ENCODE measurements around the gene ALDH9A1. TPM values are rescaled to one million over a fixed set of nuclear protein-coding genes. Genes with fewer than 3 reads are reported as not detected.
A peak's percentile ranks its signal among the peaks of the same experiment; 100 is the strongest.
"Not testable (repeated sequence)": the region's sequence is repeated elsewhere in the genome, so short reads cannot be mapped to it uniquely, and the experiment has no call there.

The ALDH9A1 gene
- total RNA-seq, 1 experiment from 2014 or later = 108 TPM

DNA sequence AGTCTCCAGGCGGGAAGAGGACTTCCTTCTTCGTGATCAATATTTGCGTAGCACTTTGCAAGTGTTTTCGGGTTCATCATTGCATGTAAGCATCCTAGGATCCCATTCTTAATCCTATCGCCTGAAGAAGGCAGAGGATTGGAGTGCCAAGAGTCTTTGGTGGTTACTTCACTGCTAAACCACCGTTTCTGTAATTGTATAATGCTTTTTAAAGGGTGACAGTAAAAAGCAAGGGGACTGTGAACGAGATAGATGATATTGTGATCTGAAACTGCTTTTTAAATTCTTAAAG lies 345 bp upstream of the ALDH9A1 start:
- in situ Hi-C loops (cut with HindIII; ENCODE audit: low pct_unique_long_range_greater_than_20kb, low sequenced_read_pairs) = no loop called here
- DNase-seq (ENCODE audit: low read depth, low spot score) = no peak

DNA sequence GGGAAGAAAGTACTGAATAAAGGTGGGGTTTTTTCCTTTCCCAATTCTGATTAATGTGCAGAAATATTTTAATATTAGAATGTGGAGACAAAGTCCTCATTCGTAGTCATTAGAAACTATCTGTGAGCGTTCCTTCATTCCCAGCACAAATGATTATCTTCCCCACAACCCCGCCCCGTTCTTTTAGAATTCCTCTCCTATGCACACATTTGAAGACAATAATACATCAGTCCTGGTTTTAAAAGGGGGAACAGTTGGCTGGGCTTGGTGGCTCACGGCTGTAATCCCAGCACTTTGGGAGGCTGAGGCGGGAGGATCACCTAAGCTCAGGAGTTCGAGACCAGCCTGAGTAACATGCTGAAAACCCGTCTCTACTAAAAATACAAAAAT lies 876 bp downstream of the ALDH9A1 start:
- in situ Hi-C loops (cut with HindIII; ENCODE audit: low pct_unique_long_range_greater_than_20kb, low sequenced_read_pairs) = no loop called here
- DNase-seq (ENCODE audit: low read depth, low spot score) = peak; percentile 10

DNA sequence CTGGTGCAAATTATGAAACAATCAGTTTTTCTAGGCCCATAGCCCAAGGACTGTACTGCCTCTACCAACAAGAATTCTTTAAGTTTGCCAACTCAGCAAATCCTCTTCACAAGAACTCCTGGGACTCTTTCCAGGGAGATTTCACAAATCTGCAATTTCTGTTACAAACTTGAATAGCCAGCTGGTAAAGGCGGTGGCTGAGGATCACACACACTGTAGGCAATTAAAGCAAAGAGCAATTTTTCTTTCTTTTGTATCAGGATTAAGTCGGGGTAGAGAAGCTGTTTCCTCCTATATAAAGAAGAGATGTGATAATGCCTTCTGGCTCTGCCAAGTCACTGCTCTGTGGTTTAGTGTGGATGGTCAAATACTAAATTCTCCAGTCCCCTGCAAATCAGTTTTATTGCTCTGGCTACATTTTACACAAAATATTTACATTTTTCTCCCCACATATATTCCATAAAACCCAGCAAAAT lies 1.7 kb downstream of the ALDH9A1 start:
- in situ Hi-C loops (cut with HindIII; ENCODE audit: low pct_unique_long_range_greater_than_20kb, low sequenced_read_pairs) = no loop called here
- peak; percentile 19 for DNase-seq (ENCODE audit: low read depth, low spot score)

DNA sequence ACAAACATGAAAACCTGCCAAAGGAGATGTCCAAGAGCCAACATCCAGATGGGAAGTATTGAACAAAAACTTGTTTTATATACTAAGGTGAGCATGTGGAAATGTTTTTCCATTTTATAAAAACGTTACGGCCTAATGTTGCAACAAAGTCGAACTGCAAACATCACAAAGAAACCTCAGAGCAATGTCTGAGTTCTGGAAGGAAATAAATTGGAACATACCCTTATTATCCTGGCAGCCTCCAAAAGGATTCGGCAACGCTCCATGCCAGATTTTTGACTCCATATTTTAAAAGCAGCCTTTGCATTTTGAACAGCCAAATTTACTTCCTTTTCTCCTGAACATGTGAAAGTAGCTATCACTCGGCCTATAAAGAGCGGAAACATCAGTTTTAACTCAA lies 3.3 kb downstream of the ALDH9A1 start:
- in situ Hi-C loops (cut with HindIII; ENCODE audit: low pct_unique_long_range_greater_than_20kb, low sequenced_read_pairs) = no loop called here
- no peak for DNase-seq (ENCODE audit: low read depth, low spot score)

DNA sequence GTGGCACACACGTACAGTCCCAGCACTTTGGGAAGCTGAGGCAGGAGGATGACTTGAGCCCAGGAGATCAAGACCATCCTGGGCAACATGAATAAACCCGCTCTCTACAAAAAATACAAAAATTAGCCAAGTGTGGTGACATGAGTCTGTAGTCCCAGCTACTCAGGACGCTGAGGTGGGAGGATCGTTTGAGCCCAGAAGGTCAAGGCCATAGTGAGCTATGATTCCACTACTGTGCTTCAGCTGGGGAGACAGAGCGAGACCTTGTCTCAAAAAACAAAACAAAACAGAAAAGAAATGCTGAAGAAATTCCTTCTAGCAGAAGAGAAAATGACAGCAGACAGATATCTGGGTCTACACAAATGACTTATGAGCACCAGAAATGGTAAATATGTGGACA lies 10.3 kb downstream of the ALDH9A1 start:
- in situ Hi-C loops (cut with HindIII; ENCODE audit: low pct_unique_long_range_greater_than_20kb, low sequenced_read_pairs) = no loop called here
- DNase-seq (ENCODE audit: low read depth, low spot score) = no peak

DNA sequence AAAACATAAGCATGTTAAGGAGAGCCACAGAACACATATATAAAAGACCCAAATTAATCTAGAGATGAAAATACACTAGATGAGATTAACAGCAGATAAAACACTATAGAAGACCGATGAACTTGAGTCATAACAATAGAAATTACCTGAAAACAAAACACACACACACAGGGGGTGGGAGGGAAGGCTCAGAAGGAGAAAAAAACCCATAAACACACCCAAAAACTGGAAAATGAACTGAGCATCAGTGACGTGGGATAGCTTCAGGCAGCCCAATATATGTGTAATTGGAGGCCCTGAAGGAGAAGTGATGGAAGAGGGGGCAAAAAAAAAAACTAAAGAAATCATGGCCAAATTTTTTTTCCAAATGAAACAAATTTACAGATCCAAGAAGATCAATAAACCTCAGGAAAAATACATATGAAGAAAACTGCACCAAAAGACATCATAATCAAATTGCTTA lies 11.4 kb downstream of the ALDH9A1 start:
- no peak for DNase-seq (ENCODE audit: low read depth, low spot score)
- in situ Hi-C loops (cut with HindIII; ENCODE audit: low pct_unique_long_range_greater_than_20kb, low sequenced_read_pairs) = no loop called here

DNA sequence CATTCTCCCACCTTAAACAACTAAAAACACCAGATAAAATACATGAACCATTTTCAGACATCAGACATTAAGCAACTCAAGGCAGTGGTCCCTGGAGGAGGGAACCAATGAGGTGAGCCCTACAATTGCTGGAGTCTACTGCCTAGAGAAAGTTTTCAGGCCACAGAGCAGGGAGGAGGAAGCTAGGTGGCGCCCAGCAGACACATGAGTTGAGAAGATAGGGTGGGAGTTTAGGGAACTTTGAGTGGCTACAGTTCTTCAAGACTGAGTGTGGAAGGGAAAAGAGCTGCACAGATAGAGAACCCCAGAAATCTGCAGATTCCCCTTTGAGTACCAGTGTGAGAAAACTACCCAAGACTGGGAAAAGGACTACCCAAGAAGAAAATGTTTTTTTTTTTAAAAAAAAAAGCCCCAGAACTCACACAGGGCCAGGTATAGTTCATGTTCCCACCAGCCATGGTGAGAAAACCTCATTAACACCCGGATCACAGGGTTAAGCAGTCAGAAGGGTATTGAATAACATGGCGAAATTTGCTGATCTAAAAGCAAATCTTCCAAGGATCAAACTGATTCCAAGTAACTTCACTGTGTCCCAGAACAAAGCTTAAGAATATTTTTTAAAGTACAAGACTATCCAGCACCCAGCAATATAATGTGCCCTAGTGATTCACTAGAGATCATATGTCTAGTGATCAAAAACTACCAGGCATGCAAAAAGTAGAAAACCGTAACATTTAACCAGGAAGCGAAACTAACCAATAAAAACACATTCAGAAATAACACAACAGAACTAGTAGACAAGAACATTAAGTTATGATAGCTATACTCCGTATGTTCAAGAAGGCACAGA lies 12.0 kb downstream of the ALDH9A1 start:
- DNase-seq (ENCODE audit: low read depth, low spot score) = peak; percentile 50
- in situ Hi-C loops (cut with HindIII; ENCODE audit: low pct_unique_long_range_greater_than_20kb, low sequenced_read_pairs) = no loop called here

DNA sequence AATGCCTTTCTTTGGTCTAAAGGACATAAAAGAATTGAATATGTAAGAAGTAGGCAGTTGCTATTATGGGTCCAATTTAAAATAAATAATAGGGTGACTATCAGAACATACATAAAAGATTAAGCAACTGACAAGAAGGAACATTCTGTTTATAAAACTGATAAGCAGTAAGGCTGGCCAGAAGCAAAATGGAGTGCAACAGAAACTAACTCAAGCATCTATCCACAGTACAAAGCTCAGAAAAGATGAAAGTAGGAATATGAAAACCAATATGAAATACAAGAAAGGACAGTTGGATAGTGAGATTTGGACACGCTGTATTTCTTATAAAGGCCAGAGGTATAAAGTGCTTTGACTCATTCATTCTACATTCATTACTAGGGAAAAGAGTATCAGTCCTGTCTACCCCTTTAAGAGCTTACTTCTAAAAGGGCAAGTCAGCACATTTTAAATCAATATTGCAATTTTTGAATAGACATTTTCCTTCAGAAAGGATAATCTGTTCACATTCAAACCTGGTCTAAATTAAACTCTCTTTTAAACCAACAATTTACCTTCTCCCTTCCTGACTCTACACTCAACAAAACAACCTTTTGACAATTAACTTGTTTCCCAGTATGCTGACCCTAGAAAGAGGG lies 14.4 kb downstream of the ALDH9A1 start:
- in situ Hi-C loops (cut with HindIII; ENCODE audit: low pct_unique_long_range_greater_than_20kb, low sequenced_read_pairs) = no loop called here

DNA sequence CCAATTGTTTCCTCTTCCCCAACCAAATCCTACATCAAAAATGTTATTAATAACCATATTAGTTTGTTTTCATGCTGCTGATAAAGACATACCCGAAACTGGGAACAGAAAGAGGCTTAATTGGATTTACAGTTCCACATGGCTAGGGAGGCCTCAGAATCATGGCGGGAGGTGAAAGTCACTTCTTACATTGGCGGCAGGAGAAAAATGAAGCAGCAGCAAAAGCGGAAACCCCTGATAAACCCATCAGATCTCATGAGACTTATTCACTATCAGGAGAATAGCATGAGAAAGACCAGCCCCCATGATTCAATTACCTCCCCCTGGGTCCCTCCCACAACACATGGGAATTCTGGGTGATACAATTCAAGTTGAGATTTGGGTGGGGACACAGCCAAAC lies 17.6 kb downstream of the ALDH9A1 start:
- in situ Hi-C loops (cut with HindIII; ENCODE audit: low pct_unique_long_range_greater_than_20kb, low sequenced_read_pairs); DNase-seq (ENCODE audit: low read depth, low spot score): not testable (repeated sequence)

More for the DNA sequence above, 14.4 kb downstream of the ALDH9A1 start:
- DNase-seq (ENCODE audit: low read depth, low spot score) = no peak

DNA sequence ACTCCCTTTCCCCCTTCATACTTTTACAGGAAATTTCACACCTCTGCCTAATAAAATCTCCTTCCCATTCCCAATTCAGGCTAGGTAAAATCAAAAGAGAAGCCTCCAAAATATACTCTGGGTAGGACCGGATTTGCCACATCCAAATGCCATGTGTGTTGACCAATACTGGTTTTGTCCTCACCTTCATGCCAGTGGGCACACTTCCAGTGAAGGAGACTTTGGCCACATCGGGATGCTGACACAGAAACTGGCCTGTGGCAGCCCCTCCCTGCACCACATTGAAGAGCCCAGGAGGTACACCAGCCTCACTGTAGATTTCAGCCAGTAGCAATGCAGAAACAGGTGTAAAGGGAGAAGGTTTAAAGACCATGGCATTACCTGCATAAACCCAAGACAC lies 18.1 kb downstream of the ALDH9A1 start:
- in situ Hi-C loops (cut with HindIII; ENCODE audit: low pct_unique_long_range_greater_than_20kb, low sequenced_read_pairs) = no loop called here
- DNase-seq (ENCODE audit: low read depth, low spot score) = no peak

DNA sequence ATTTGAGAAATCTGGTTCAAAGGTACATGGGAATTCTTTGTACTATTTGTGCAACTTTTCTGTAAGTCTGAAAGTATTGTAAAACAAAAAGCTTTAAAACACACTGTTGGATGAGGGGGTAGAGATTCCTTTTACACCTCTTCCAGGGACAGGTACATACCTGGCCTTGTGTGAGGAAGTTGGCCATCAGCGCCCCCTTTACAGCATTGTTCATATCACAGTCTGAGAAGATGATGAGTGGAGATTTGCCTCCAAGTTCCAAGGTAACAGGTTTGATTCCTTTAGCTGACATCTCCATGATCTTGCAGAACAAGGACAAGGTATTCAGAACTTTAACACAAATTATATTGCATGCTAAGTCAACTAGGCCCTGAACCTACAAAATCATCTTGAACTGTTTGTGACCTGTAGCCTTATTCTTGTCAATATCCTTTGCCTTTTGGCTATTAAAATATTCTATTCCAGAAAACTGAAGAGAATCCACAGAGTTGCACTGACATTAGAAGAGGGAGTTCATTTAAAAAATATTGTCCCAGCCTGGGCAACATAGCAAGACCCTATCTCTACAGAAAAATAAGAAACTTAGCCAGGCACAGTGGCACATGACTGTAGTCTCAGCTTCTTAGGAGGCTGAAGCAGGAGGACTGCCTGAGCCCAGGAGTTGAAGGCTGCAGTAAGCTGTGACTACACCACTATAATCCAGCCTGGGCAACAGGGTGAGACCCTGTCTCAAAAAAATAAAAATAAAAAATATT lies 18.9 kb downstream of the ALDH9A1 start:
- DNase-seq (ENCODE audit: low read depth, low spot score) = no peak
- in situ Hi-C loops (cut with HindIII; ENCODE audit: low pct_unique_long_range_greater_than_20kb, low sequenced_read_pairs) = no loop called here

DNA sequence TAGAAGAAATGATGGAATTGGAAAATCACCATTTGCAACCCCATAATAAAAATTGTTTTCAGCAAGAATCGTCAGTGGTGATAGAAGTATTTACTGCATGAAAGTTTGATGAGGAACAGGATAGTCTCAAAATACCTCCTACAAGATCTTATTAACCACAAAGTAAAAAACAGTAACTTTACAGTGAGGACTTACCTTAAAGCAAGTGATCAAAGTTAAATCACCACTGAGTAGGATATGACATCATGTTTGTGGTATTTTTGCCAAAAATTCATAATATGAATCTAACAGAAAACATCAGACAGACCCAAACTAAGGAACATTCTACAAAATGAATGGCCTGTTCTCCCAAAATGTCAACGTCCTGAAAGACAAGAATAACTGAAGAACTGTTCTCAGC lies 19.9 kb downstream of the ALDH9A1 start:
- in situ Hi-C loops (cut with HindIII; ENCODE audit: low pct_unique_long_range_greater_than_20kb, low sequenced_read_pairs) = no loop called here
- peak; percentile 7 for DNase-seq (ENCODE audit: low read depth, low spot score)

DNA sequence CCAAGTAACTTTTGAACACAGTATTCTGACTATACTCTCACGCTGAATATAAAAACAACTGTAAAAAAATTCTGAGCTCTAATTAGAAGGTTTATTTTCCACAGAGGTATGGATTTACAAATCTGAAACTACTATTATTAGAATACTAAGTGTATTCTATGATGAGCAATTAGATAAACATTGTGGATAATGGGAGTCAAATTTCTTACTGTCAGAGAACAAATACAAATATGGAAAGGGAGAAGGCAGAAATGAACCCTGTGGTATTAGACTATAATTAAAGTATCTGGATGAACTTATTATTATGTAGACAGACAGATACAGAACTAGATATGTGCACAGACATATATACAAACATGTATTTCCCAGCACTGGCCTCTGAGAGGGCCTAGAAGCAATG lies 22.6 kb downstream of the ALDH9A1 start:
- in situ Hi-C loops (cut with HindIII; ENCODE audit: low pct_unique_long_range_greater_than_20kb, low sequenced_read_pairs) = no loop called here
- DNase-seq (ENCODE audit: low read depth, low spot score) = no peak

DNA sequence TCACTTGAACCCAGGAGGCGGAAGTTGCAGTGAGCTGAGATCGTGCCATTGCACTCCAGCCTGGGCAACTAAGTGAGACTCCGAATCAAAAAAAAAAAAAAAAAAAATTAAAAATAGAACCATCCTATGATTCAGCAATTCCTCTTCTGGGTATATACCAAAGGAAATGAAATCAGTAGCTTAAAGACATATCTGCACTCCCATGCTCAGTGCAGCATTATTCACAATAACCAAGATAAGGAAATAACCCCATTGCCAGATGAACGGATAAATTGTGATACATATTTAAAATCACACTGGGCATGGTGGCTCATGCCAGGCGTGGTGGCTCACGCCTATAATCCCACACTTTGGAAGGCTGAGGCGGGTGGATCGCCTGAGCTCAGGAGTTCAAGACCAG lies 23.8 kb downstream of the ALDH9A1 start:
- DNase-seq (ENCODE audit: low read depth, low spot score) = no peak
- in situ Hi-C loops (cut with HindIII; ENCODE audit: low pct_unique_long_range_greater_than_20kb, low sequenced_read_pairs) = no loop called here

DNA sequence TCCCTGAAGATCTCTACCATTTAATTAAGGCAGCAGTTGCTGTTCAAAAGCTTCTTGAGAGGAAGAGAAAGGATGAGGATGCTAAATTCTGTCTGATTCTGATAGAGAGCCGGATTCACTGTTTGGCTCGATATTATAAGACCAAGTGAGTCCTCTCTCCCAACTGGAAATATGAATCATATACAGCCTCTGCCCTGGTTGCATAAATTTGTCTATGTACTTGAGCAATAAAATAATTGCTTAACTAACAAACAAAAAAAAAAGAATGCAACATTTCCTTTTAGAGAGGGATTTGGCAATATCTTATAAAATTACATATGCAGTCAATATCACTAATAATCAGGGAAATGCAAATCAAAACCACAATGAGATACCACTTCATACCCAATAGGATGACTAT lies 26.8 kb downstream of the ALDH9A1 start:
- in situ Hi-C loops (cut with HindIII; ENCODE audit: low pct_unique_long_range_greater_than_20kb, low sequenced_read_pairs) = no loop called here
- no peak for DNase-seq (ENCODE audit: low read depth, low spot score)

DNA sequence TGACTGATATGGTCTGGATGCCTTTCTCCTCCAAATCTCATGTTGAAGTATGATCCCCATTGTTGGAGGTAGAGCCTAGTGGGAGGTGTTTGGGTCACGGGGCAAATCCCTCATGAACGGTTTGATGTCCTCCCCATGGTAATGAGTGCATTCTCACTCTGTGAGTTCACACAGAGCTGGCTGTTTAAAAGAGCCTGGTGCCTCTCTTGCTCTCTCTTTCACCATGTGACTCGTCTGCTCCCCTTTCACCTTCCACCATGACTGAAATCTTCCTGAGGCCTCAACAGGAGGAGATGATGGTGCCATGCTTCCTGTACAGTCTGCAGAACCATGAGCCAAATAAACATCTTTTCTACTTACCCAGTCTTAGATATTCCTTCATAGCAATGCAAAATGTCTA lies 30.2 kb downstream of the ALDH9A1 start:
- no peak for DNase-seq (ENCODE audit: low read depth, low spot score)
- in situ Hi-C loops (cut with HindIII; ENCODE audit: low pct_unique_long_range_greater_than_20kb, low sequenced_read_pairs) = no loop called here

DNA sequence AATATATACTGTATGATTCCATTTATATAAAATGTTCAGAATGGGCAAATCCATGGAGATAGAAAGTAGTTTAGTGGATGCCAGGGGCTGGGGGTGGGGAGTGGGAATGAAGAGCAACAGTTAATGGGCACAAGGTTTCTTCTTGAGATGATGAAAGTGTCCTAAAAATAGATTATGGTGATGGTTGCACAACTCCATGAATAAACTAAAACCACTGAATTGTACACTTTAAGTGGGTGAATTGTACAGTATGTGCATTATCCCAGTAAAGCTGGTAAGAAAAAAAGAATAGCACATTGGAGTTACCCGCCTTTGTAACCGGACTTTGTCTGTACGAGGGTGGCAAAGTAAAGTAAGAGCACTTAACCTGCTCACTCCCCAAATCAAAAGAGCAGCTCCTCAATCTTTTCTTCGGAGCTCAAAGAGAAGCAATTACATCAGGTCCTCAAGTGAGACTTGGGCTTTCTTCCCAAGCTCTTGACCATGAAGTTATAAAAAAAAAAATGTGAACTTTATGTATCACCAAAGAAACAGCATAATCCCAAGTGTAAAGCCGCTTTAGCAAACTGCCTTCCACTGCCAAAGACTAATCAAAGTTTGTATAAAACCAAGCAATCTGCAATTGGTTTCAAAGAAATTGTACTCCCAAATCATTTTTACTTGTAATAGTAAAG lies 32.1 kb downstream of the ALDH9A1 start:
- in situ Hi-C loops (cut with HindIII; ENCODE audit: low pct_unique_long_range_greater_than_20kb, low sequenced_read_pairs) = no loop called here
- DNase-seq (ENCODE audit: low read depth, low spot score) = peak; percentile 5

DNA sequence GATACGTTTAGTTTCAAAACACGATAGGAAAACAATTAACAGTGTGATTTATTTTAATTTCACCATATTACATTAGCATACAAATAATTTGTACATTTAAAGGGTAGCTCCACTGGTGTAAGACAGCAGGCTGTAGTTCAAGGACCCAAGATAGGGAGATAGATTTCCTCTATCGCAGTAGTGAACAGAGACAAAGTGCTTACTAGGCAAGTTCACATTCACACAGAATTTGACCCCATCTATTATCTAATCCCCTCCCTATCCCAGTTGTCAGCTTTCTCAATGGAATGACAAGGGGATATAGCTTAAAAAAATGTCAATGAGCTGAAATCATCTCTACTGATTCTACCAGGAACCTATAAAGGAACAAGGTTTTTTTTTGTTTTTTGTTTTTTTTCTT lies 36.2 kb downstream of the ALDH9A1 start:
- no peak for DNase-seq (ENCODE audit: low read depth, low spot score)
- in situ Hi-C loops (cut with HindIII; ENCODE audit: low pct_unique_long_range_greater_than_20kb, low sequenced_read_pairs) = no loop called here

Measured in SK-MEL-5 (cell line).